Measurements from ENCODE around the gene MACIR.

DNA sequence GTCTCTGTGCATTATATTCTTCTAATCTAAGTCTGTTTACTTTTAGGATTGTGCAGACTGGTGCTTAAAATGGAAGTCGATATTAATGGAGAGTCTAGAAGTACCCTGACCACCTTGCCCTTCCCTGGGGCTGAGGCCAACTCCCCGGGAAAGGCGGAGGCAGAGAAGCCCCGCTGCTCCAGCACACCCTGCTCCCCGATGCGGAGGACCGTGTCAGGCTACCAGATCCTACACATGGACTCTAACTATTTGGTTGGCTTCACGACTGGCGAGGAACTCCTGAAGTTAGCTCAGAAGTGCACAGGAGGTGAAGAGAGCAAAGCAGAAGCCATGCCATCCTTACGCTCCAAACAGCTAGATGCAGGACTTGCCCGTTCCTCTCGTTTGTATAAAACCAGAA lies 17.3 kb downstream of the MACIR start:
- TF ChIP-seq, protein P1, sequence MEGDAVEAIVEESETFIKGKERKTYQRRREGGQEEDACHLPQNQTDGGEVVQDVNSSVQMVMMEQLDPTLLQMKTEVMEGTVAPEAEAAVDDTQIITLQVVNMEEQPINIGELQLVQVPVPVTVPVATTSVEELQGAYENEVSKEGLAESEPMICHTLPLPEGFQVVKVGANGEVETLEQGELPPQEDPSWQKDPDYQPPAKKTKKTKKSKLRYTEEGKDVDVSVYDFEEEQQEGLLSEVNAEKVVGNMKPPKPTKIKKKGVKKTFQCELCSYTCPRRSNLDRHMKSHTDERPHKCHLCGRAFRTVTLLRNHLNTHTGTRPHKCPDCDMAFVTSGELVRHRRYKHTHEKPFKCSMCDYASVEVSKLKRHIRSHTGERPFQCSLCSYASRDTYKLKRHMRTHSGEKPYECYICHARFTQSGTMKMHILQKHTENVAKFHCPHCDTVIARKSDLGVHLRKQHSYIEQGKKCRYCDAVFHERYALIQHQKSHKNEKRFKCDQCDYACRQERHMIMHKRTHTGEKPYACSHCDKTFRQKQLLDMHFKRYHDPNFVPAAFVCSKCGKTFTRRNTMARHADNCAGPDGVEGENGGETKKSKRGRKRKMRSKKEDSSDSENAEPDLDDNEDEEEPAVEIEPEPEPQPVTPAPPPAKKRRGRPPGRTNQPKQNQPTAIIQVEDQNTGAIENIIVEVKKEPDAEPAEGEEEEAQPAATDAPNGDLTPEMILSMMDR (IDR thresholded peaks at IDR 0.05): no peak
- TF ChIP-seq POLR2AphosphoS5 (IDR thresholded peaks at IDR 0.05) (no peak), POLR2A (IDR thresholded peaks at IDR 0.05) (no peak), EP300 (IDR thresholded peaks at IDR 0.05) (no peak)
